HepG2 (cell line): ENCODE measurements around the gene DOCK1.

Source experiments
- GABPA ChIP-seq, 2 experiments: IDR thresholded peaks; 2 replicates each; pipeline ENCODE4 v1.6.1; 2011 to 2016; ENCODE audit warnings: low read depth in 2 of 2, low read length in 1 of 2, missing biosample characterization in 1 of 2, missing genetic modification characterization in 1 of 2
- REST ChIP-seq, 2 experiments: IDR thresholded peaks; 2 replicates each; pipeline ENCODE4 v1.6.1; 2011 to 2012; ENCODE audit warnings: low read length in 2 of 2, borderline replicate concordance in 1 of 2, low read depth in 1 of 2, mild to moderate bottlenecking in 1 of 2, moderate library complexity in 1 of 2
- ZBTB33 ChIP-seq: sonication (generic); formaldehyde crosslinking; IDR thresholded peaks from 2 replicates; pipeline ENCODE4 v1.4.0; 2020; ENCODE audit warnings: missing genetic modification reagents
- ZFP91 ChIP-seq: sonication (generic); formaldehyde crosslinking; IDR thresholded peaks from 2 replicates; pipeline ENCODE4 v1.9.0; 2022; ENCODE audit warnings: missing genetic modification reagents, mild to moderate bottlenecking, borderline replicate concordance
- ZFY ChIP-seq: sonication (generic); formaldehyde crosslinking; IDR thresholded peaks from 2 replicates; pipeline ENCODE4 v1.4.0; 2020; ENCODE audit warnings: missing genetic modification reagents
- ZNF318 ChIP-seq: sonication (generic); formaldehyde crosslinking; IDR thresholded peaks from 2 replicates; pipeline ENCODE4 v1.4.0; 2020; ENCODE audit warnings: mild to moderate bottlenecking, missing genetic modification reagents

GRCh38 chr10:127067542-127068194, 162.4 kb downstream of the DOCK1 start:
- no peak for TF ChIP-seq ZNF318 (CRISPR knock-in tag)
- no peak for TF ChIP-seq ZFY
- TF ChIP-seq ZFP91 (CRISPR knock-in tag) = no peak
- TF ChIP-seq REST (IDR thresholded peaks at IDR 0.05; ENCODE audit: borderline replicate concordance in 1 of 2, low read depth in 1 of 2, low read length in 2 of 2) = no peak
- no peak for TF ChIP-seq GABPA (IDR thresholded peaks at IDR 0.05; ENCODE audit: low read depth, low read length)
- TF ChIP-seq GABPA (CRISPR knock-in tag; IDR thresholded peaks at IDR 0.05; ENCODE audit: low read depth) = no peak
- TF ChIP-seq ZBTB33 = no peak
